ENCODE results near the gene HPS6.
"Not testable (repeated sequence)": the region's sequence is repeated elsewhere in the genome, so short reads cannot be mapped to it uniquely, and the experiment has no call there.

Gene HPS6

DNA sequence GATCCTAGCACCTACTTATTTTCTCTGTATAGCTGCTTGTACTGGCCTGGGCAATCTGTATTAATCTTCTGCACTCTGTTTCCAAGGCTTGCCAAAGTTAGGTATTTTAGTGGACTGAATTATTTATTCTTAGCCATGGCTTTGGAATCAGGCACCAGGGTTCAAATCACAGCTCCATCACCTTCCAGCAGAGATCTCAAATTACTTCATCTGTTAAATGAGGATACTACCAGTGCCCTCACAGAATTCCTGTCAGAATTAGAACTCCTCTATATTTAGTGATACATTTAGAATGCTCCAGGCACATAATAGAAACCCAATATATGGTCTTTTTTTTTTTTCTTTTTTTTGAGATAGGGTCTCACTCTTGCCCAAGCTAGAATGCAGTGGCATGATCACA, 26.7 kb upstream of the HPS6 start:
- H3K4me3 ChIP-seq (ENCODE audit: low read depth, low read length): no peak overlapping the region
- no peak for TF ChIP-seq CTCF (IDR thresholded peaks at IDR 0.05; ENCODE audit: insufficient read depth, low read depth, low read length, missing control alignments)
- no peak for DNase-seq (ENCODE audit: low read depth)

DNA sequence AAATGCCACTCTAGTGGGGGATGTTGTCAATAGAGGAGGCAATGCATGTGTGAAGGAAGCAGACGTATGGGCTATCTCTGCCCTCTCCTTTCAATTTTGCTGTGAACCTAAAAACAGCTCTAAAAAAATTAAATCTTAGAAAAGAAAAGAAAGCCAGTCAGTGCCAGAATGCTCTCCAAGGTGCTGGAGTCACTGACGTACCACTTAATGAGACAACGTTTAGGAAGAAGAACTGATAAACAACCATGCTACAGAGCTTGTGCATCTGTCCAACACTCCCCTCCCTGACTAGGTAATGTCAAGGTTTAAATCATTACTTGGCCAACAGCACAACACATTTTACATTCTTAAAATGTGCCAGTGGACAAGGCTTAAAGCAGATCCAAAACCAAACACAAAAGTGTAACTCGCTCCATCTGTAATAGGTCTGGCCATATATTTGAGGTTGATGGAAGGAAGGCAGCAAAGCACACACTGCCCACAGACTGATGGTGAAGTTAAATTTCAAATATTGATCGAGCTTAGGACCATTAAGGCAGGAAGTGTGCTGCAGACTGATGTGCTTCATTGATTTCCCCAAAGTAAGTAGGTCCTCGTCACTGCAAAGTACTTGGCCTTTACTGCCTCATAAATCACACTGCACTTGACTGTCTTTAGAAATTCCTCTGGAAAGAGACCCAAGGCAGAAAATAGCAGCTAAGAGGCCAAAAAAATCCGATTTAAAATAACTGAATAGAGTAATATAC, 24.7 kb upstream of the HPS6 start:
- DNase-seq (ENCODE audit: low read depth): no peak
- H3K4me3 ChIP-seq (ENCODE audit: low read depth, low read length): no peak overlapping the region
- TF ChIP-seq CTCF (IDR thresholded peaks at IDR 0.05; ENCODE audit: insufficient read depth, low read depth, low read length, missing control alignments): no peak

DNA sequence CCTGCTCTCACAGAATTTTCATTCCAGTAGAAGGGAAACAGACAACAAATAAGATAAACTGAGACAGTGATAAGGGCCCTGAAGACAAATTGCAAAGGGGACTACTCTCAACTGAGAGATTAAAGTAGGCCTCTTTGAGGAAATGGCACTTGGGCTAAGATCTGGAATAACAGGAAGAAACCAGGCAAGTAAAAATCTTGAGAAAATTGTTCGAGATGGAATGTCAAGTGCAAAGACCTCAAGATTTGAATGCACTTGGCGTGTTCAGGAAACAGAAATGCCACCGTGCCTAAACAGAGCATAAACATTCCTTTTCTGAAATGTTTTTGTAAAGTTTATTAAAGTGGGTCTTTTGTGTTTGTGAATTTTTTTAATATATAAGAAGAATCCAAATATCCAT, 19.9 kb upstream of the HPS6 start:
- no peak for DNase-seq (ENCODE audit: low read depth)
- no peak overlapping the region for H3K4me3 ChIP-seq (ENCODE audit: low read depth, low read length)

DNA sequence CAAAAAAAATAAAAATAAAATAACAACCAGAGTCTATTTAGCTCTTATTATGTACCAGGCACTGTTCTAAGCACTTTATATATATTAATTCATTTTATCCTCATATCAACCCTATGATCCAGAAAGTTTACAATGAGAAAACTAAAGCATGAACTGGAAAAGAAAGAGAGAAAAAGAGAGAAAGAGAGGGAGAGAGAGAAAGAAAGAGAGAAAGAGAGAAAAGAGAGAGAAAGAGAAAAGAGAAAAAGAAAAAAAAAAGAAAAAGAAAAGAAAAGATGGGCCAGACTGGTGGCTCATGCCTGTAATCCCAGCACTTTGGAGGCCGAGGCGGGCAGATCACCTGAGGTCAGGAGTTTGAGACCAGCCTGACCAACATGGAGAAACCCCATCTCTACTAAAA, 19.1 kb upstream of the HPS6 start:
- H3K4me3 ChIP-seq (ENCODE audit: low read depth, low read length): no peak overlapping the region
- no peak for TF ChIP-seq CTCF (IDR thresholded peaks at IDR 0.05; ENCODE audit: insufficient read depth, low read depth, low read length, missing control alignments)
- DNase-seq (ENCODE audit: low read depth): no peak

More for the DNA sequence above, 19.9 kb upstream of the HPS6 start:
- TF ChIP-seq CTCF (IDR thresholded peaks at IDR 0.05; ENCODE audit: insufficient read depth, low read depth, low read length, missing control alignments): no peak

DNA sequence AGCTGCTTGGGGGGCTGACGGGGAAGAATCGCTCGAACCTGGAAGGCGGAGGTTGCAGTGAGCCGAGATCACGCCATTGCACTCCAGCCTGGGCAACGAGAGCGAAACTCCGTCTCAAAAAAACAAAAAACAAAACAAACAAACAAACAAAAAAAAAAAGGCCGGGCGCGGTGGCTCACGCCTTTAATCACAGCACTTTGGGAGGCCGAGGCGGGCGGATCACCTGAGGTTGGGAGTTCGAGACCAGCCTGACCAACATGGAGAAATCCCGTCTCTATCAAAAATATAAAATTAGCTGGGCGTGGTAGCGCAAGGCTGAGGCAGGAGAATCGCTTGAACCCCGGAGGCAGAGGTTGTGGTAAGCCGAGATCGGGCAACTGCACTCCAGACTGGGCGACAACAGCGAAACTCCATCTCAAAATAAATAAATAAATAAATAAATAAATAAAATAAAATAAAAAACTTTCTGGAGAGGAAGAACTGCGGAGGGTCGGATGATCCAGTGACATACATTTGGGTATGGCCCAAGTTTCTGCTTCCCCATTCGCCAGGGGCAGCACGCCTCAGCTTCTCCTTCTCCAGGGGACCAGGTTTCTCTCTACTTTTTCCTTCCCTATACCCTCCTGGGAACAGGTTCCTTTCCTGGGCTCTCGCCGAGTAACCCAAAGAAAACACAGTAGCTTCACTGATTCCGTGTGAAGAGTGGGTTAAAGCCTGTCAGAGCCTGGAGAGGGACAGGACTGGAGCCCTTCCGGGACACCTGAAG, 10.1 kb upstream of the HPS6 start:
- DNase-seq (ENCODE audit: low read depth): not testable (repeated sequence)
- H3K4me3 ChIP-seq (ENCODE audit: low read depth, low read length): peak overlapping the region; percentile 98

- peak within 1 kb of the TSS; percentile 98 for H3K4me3 ChIP-seq (ENCODE audit: low read depth, low read length)
- no peak for TF ChIP-seq CTCF (IDR thresholded peaks at IDR 0.05; ENCODE audit: insufficient read depth, low read depth, low read length, missing control alignments)
- peak; percentile 98 for DNase-seq (ENCODE audit: low read depth)
Measured at GRCh38 chr10:102055647-102056419, 9.3 kb upstream of the HPS6 start, which contains the start of gene ARMH3. TSS of gene ARMH3 (minus strand) at chr10:102056173. CDS start at chr10:102040114, 16,059 bp downstream.

DNA sequence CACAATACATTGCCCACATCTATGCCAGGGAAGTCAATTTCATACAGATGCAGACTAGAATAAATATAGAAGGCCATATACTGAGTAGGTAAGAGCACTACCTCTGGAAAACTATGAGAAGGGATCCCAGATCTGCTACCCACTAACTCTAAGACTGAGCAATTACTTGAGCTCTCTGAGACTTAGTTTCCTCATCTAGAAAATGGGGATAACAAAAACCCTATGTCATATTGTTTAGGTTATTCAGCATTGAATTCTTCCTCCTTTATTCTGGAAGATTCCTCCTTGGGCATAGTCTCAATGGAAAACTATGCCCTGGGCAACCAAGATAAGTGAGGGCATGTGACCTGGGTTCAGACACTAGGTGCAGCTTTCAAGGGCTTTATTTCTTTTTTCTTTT, 5.2 kb upstream of the HPS6 start:
- no peak for DNase-seq (ENCODE audit: low read depth)
- H3K4me3 ChIP-seq (ENCODE audit: low read depth, low read length): no peak overlapping the region
- TF ChIP-seq CTCF (IDR thresholded peaks at IDR 0.05; ENCODE audit: insufficient read depth, low read depth, low read length, missing control alignments): no peak

Measured in GM12865 (cell line).